HEK293T (cell line): ENCODE measurements around the gene SLC12A7.

Source experiments
- BHLHE40 ChIP-seq: fragments of 450-650 bp; IDR thresholded peaks from 2 replicates; pipeline ENCODE4 v1.6.1; 2016; ENCODE audit warnings: mild to moderate bottlenecking, moderate library complexity, borderline replicate concordance
- CTBP1 ChIP-seq: fragments of 450-650 bp; IDR thresholded peaks from 2 replicates; pipeline ENCODE4 v1.6.1; 2016; ENCODE audit warnings: borderline replicate concordance
- FOXM1 ChIP-seq: fragments of 450-650 bp; IDR thresholded peaks from 2 replicates; pipeline ENCODE4 v1.6.1; 2017; ENCODE audit warnings: mild to moderate bottlenecking, borderline replicate concordance
- HDGF ChIP-seq: fragments of 450-650 bp; IDR thresholded peaks from 2 replicates; pipeline ENCODE4 v1.6.1; 2017; ENCODE audit warnings: antibody characterized with exemption, borderline replicate concordance
- L3MBTL2 ChIP-seq: fragments of 450-650 bp; conservative IDR thresholded peaks from 2 replicates; pipeline ENCODE4 v1.6.1; 2016; ENCODE audit warnings: mild to moderate bottlenecking
- SP1 ChIP-seq: fragments of 450-650 bp; IDR thresholded peaks from 2 replicates; pipeline ENCODE4 v1.6.1; 2017
- SUZ12 ChIP-seq: fragments of 450-650 bp; IDR thresholded peaks from 2 replicates; pipeline ENCODE4 v1.6.1; 2016; ENCODE audit warnings: mild to moderate bottlenecking
- TARDBP ChIP-seq: fragments of 450-650 bp; IDR thresholded peaks from 2 replicates; pipeline ENCODE4 v1.6.1; 2016

- no peak for TF ChIP-seq TARDBP
- TF ChIP-seq SUZ12: no peak
- TF ChIP-seq FOXM1: no peak
- TF ChIP-seq L3MBTL2: no peak
- no peak for TF ChIP-seq BHLHE40
- TF ChIP-seq SP1: no peak
- no peak for TF ChIP-seq CTBP1
- TF ChIP-seq HDGF: no peak
These were observed 48.0 kb upstream of the SLC12A7 start for GRCh38 chr5:1159774-1160406.
